Spinal cord (tissue), 10 donors: ENCODE measurements around the gene ACVRL1. TPM values are rescaled to one million over a fixed set of nuclear protein-coding genes. Genes with fewer than 3 reads are reported as not detected.

Experiments used
- DNase-seq, 6 donors: peaks; one replicate each; pipeline versions ENCODE4 v3.0.0 to v3.0.0-alpha.2; 2013 to 2015; ENCODE audit warnings: low spot score in 6 of 6, low read depth in 4 of 6
- H3K27ac ChIP-seq: one replicate; pipeline ENCODE4 v1.5.1; 2013; ENCODE audit warnings: low read depth, low read length, control low read depth
- H3K27me3 ChIP-seq: one replicate; pipeline ENCODE4 v1.6.1; 2013; ENCODE audit warnings: low read length; ENCODE audit not compliant: control insufficient read depth, insufficient read depth
- H3K36me3 ChIP-seq: one replicate; pipeline ENCODE4 v1.6.1; 2013; ENCODE audit warnings: low read length; ENCODE audit not compliant: control insufficient read depth, insufficient read depth
- H3K4me1 ChIP-seq: one replicate; pipeline ENCODE4 v1.6.1; 2013; ENCODE audit warnings: low read length; ENCODE audit not compliant: control insufficient read depth, insufficient read depth
- H3K4me3 ChIP-seq: one replicate; pipeline ENCODE4 v1.5.1; 2013; ENCODE audit warnings: low read depth, low read length, control low read depth
- H3K9me3 ChIP-seq: one replicate; pipeline ENCODE4 v1.6.1; 2013; ENCODE audit warnings: low read length; ENCODE audit not compliant: control insufficient read depth, insufficient read depth
- WGBS: methylation state at CpG from one replicate; pipeline ENCODE4 v1.1.5; 2013; ENCODE audit warnings: missing lambda C conversion rate; ENCODE audit not compliant: insufficient coverage; 5-methylcytosine and 5-hydroxymethylcytosine counted together
- polyA plus RNA-seq, 2 donors: library from polyadenylated mRNA; unstranded; fragments of 120-200 nt; gene quantifications; one replicate each; pipeline ENCODE4 v1.2.1, GENCODE V29; 2013; ENCODE audit not compliant: insufficient read length in 2 of 2
- total RNA-seq, 2 donors: library from RNA; depleted of rRNA in 1 of 2; stranded (reverse); fragments of 120-200 nt in 1 of 2; fragments of >200 nt in 1 of 2; gene quantifications; one replicate each; pipeline versions ENCODE4 v1.2.3 to v1.2.4, GENCODE V29; 2013 to 2014
- donor health status: healthy.

The ACVRL1 gene
- total and polyA plus RNA-seq, 4 donors: 8.4 to 55.7 (median 17.0) TPM

DNA sequence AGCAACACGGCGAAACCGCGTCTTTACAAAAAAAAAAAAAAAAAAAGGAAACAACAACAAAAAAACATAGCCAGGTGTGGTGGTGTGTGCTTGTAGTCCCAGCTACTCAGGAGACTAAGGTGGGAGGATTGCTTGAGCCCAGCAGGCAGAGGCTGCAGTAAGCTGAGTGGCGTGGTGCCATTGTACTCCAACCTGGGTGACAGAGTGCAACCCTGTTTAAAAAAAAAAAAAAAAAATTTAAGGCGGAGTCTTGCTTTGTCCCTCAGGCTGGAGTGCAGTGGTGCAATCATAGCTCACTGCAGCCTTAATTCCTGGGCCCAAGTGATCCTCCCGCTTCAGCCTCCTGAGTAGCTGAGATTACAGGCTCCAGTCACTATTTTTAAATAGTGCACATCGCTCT, 40.5 kb upstream of the ACVRL1 start:
- peaks cover 6% of the 10 kb centered on the region for H3K27me3 ChIP-seq
- H3K9me3 ChIP-seq: no peaks in the 10 kb centered on the region
- H3K4me1 ChIP-seq: peaks cover 56% of the 10 kb centered on the region
- WGBS: 93% methylated on average over 2 of the region's 8 CpGs
- no peak overlapping the region for H3K4me3 ChIP-seq
- H3K27ac ChIP-seq: no peak overlapping the region
- no peaks in the 10 kb centered on the region for H3K36me3 ChIP-seq
- DNase-seq: no peak

DNA sequence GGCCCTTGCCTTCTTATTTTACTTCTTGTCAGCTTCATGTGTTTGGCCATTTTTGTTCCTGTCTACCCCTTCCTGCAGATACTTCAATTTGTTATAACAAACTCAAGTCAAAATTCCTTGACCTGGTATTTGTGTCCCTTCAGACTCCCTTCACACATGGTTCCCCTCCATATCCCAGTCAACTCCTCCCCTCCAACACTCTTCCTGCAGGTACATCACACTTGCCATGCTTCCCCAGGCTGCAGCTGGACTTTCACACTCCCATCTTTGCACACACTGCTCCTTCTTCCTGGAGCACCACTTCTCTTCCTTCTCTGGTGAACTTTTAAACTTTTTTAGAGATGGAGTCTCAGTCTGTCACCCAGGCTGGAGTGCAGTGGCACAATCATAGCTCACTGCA, 39.9 kb upstream of the ACVRL1 start:
- DNase-seq: no peak
- Histone ChIP-seq H3K4me1 (peaks cover 56% of the 10 kb centered on the region), H3K27ac (no peak overlapping the region), H3K27me3 (peaks cover 9% of the 10 kb centered on the region), H3K9me3 (no peaks in the 10 kb centered on the region), H3K4me3 (no peak overlapping the region), H3K36me3 (no peaks in the 10 kb centered on the region)

DNA sequence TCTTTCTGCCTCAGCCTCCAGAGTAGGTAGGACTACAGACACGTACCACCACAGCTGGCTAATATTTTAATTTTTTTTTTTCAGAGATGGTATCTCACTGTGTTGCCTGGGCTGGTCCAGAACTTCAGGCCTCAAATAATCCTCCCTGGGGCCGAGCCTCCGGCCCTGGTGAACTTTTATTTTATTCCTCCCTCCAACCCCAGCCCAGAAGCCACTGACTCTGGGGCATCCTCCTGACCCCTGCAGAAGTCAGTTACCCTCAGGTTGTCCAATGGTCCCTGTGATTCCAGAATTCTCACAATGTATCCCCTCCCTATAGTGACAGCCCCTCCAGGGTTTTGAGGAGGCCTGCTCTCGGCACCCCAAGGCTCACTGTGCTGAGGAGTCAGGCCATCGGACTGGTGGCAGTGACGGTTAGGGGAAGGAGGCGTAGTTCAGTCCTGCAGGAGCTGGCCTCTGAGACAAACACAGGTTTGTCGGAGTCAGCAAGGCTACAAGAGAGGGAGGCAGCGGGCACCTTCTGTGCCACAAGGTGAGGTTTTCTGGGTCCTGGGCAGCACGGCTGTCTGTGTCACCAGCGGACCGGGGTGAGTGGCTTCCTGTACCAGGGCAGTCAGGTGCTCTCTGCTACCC, 39.4 kb upstream of the ACVRL1 start:
- H3K36me3 ChIP-seq: no peaks in the 10 kb centered on the region
- H3K9me3 ChIP-seq: no peaks in the 10 kb centered on the region
- DNase-seq: no peak
- 98% methylated on average over 11 of the region's 12 CpGs for WGBS
- H3K4me1 ChIP-seq: peaks cover 55% of the 10 kb centered on the region
- no peak overlapping the region for H3K4me3 ChIP-seq
- H3K27ac ChIP-seq: no peak overlapping the region
- peaks cover 9% of the 10 kb centered on the region for H3K27me3 ChIP-seq

DNA sequence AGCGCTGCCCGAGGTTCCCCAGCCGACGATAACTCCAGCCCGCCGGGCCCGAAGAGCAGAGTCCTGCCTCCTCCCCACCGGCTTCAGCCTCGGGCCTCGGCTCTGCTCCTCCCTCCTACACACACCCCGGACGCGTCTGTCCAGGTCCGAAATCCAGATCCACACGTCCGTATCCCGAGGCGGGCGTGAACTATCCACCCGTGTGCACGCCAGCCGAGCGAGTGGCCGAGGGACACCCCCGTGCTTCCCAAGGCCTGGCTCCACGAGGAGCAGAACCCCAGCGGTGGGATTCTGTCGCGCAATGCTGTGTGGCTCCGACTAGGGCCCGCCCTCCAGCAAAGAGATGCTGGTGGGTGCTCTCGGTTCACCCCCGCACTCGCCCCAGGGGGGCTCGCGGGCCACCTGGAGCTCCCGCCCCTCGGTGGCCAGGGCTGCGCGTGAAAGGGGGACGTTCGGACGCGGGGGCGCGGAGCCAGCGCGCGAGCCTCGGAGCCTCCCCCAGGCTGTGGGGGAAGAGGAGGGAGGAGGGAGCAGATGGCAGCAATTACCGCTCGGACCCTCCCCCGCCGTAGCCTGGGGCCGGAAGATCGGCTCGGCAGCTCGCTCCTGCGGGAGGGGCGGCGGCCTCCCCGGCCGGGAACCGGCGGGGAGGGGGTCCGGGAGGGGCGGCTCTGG, 38.3 kb upstream of the ACVRL1 start:
- 2% methylated on average over 67 of the region's 67 CpGs for WGBS
- H3K9me3 ChIP-seq: no peaks in the 10 kb centered on the region
- peak overlapping the region; percentile 58 for H3K4me3 ChIP-seq
- H3K27ac ChIP-seq: no peak overlapping the region
- H3K4me1 ChIP-seq: peaks cover 45% of the 10 kb centered on the region
- peak in 2 of 6 donors; percentile 63 to 74 for DNase-seq
- H3K36me3 ChIP-seq: no peaks in the 10 kb centered on the region
- H3K27me3 ChIP-seq: peaks cover 9% of the 10 kb centered on the region

DNA sequence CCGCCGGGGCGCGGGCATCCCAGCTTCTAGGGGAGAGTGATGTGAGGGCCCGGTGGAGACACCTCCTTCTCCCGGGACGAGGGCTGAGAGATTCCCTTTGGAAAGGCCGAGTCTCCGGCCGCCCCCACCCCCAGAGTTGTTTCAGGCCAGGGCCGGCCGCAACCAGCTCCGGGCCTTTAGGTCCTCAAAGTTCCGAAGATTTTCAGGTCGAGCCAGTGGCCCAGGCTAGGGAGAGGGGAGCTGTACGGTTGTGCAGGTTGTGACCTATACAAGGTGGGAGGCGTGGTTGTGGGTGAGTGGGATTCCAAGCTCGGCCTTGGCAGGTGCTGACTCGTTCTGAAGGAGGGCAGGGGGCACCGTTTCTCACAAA, 37.8 kb upstream of the ACVRL1 start:
- H3K4me3 ChIP-seq: peak overlapping the region; percentile 4
- H3K4me1 ChIP-seq: peaks cover 39% of the 10 kb centered on the region
- no peak overlapping the region for H3K27ac ChIP-seq
- peaks cover 9% of the 10 kb centered on the region for H3K27me3 ChIP-seq
- 17% methylated on average over 19 of the region's 20 CpGs for WGBS
- no peaks in the 10 kb centered on the region for H3K9me3 ChIP-seq
- H3K36me3 ChIP-seq: no peaks in the 10 kb centered on the region
- no peak for DNase-seq

DNA sequence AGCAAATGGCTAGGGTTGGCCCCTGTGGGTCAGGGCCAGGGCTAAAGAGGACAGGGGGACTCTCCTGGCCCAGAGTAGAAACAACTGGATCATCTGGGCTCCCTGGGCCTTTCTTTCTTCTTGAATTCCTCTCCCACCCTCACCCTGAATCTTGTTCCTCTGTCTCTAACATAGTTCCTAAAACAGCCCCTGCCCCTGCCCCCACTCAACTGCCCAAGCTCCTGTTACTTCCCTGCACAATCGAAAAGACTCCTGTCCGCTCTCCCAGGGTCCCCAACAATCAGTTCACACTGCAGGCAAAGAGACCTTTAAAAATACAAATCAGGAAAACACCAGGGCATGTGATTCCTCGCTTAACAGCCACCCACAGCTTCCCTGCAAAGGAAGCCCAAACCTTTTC, 37.4 kb upstream of the ACVRL1 start:
- Histone ChIP-seq H3K4me1 (peaks cover 35% of the 10 kb centered on the region), H3K27me3 (peaks cover 9% of the 10 kb centered on the region), H3K4me3 (no peak overlapping the region), H3K36me3 (no peaks in the 10 kb centered on the region), H3K9me3 (no peaks in the 10 kb centered on the region), H3K27ac (no peak overlapping the region)
- DNase-seq: no peak
- 54% methylated on average over 3 of the region's 3 CpGs for WGBS

DNA sequence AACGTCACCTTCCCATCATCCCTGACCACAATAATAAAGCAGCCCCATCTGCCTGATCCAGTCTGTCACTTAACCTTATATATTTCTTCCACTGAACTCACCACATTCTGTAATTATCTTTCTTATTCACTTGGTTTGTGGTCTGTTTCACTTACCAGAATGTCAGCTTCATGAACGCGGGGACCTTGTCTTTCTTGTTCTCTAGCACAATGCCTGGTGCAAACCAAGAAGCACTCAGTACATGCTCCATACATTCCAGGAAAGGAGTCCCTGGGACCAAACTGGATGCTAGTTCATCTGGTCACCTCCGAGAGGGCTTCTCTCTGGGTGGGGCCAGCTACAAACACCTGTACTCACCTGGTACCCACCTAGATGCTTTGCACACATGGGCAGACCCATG, 36.8 kb upstream of the ACVRL1 start:
- Histone ChIP-seq H3K36me3 (no peaks in the 10 kb centered on the region), H3K9me3 (no peaks in the 10 kb centered on the region), H3K4me3 (no peak overlapping the region), H3K27ac (no peak overlapping the region), H3K27me3 (peaks cover 9% of the 10 kb centered on the region), H3K4me1 (peaks cover 29% of the 10 kb centered on the region)
- WGBS: 60% methylated on average over 3 of the region's 4 CpGs
- DNase-seq: no peak

DNA sequence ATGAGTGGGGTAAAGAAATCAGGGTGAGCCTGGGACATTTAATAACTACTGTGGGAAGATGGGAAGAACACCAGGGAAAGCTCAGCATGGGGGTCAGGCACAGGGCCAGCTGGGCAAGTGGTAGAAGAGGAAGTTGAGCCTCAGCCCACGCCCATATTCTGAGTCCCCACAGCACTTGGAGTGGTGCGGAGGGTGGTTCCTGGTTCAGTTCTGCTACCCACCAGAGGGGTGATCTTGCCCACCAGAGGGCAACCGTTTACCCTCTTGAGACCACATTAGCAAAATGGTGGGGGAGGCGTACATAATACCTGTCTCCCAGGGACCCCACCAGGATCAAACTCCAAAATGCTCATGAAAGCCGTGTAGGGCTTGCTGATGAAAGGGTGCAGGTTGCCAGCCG, 36.2 kb upstream of the ACVRL1 start:
- Histone ChIP-seq H3K9me3 (no peaks in the 10 kb centered on the region), H3K27me3 (peaks cover 9% of the 10 kb centered on the region), H3K27ac (no peak overlapping the region), H3K4me3 (no peak overlapping the region), H3K36me3 (no peaks in the 10 kb centered on the region), H3K4me1 (peaks cover 24% of the 10 kb centered on the region)
- no peak for DNase-seq
- WGBS: 89% methylated on average over 4 of the region's 6 CpGs

DNA sequence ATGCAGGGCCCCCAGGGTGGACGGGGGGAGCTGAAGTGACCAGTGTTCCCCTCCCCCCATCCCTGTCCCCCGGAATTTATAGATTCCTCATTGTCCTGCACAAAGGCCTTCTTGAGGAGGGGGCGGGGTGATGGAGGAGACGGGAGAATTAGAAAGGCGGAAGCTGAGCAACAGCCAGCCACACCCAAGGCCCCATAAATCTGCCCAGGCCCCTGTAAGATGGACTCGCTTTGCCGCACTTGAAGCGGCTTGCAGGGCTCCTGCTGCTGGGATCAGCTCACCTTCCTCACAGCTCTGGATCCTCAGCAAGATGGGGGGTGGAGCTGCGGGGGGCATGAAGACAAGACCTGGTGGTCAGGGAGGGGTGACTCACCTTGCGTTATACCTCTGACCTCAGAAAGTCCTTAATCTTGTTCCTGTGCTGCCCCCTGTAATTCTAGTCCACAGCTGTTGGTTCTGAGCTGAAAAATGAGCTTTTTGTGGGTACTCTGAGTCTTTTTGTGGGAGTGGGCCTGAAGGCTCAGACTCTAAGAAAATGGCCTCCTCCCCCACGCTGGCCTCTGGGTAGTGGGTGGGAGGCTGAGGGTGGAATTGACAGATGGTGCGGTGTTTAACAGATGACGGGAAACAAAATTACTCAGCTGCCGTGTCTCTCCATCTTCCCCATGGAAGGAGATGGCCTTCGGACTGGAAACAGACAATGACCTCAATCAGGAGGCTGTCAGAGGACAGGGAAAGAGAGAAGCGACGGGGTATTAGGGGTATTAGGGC, 35.2 kb upstream of the ACVRL1 start:
- Histone ChIP-seq H3K27me3 (peaks cover 9% of the 10 kb centered on the region), H3K27ac (no peak overlapping the region)
- WGBS: 40% methylated on average over 1 of the region's 17 CpGs

DNA sequence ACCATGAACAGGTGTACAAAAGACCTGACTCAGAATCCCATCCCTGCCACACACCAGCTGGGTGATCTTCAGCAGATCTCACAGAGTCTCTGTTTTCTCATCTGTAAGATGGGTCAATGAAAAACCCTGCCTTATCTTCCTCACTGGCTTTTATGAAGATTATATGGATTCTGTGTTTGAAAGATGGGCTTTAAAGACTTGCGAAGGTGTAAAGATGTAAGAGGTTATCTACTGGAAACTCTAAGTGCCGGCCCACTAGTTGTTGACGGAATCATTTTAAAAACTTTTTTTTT, 34.7 kb upstream of the ACVRL1 start:
- no peak for DNase-seq
- Histone ChIP-seq H3K27ac (no peak overlapping the region), H3K4me3 (no peak overlapping the region), H3K27me3 (peaks cover 9% of the 10 kb centered on the region), H3K36me3 (no peaks in the 10 kb centered on the region), H3K9me3 (no peaks in the 10 kb centered on the region), H3K4me1 (peaks cover 24% of the 10 kb centered on the region)
- no CpG with 5 or more reads among the region's 3 CpGs for WGBS

More for the DNA sequence above, 35.2 kb upstream of the ACVRL1 start:
- Histone ChIP-seq H3K36me3 (no peaks in the 10 kb centered on the region), H3K4me3 (no peak overlapping the region), H3K9me3 (no peaks in the 10 kb centered on the region), H3K4me1 (peaks cover 24% of the 10 kb centered on the region)
- no peak for DNase-seq
